Measurements from ENCODE around the gene ZP2.

Gene ZP2

GRCh38 chr16:21150375-21151001 is 60.9 kb downstream of the ZP2 start, which contains the start of gene DNAH3:
TSS of gene DNAH3 (minus strand) at chr16:21150846. CDS start at chr16:21150319, 527 bp downstream.
- no peak for DNase-seq (ENCODE audit: extremely low read depth, low read depth)
- TF ChIP-seq, protein P1, sequence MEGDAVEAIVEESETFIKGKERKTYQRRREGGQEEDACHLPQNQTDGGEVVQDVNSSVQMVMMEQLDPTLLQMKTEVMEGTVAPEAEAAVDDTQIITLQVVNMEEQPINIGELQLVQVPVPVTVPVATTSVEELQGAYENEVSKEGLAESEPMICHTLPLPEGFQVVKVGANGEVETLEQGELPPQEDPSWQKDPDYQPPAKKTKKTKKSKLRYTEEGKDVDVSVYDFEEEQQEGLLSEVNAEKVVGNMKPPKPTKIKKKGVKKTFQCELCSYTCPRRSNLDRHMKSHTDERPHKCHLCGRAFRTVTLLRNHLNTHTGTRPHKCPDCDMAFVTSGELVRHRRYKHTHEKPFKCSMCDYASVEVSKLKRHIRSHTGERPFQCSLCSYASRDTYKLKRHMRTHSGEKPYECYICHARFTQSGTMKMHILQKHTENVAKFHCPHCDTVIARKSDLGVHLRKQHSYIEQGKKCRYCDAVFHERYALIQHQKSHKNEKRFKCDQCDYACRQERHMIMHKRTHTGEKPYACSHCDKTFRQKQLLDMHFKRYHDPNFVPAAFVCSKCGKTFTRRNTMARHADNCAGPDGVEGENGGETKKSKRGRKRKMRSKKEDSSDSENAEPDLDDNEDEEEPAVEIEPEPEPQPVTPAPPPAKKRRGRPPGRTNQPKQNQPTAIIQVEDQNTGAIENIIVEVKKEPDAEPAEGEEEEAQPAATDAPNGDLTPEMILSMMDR (IDR thresholded peaks at IDR 0.05; ENCODE audit: low read depth, low read length, missing control alignments), result no peak
- H3K4me3 ChIP-seq (replicated peaks; ENCODE audit: low read depth, low read length), result no peak within 1 kb of the TSS
